AG04449 (cell line): ENCODE results near the gene HMOX2.

ENCODE experiments used
- CTCF ChIA-PET: fragments of 350-600 bp; formaldehyde crosslinking; extraction: SDS; loops from one replicate; lab custom pipeline; 2021; ENCODE audit warnings: antibody characterized with exemption; lab: Yijun Ruan, JAX
- POLR2A ChIA-PET: fragments of 400-600, 350-600 bp; formaldehyde crosslinking; extraction: SDS; loops from one replicate; lab custom pipeline; 2020; ENCODE audit warnings: antibody characterized with exemption, inconsistent platforms; lab: Yijun Ruan, JAX
- DNase-seq: peaks from one replicate; pipeline ENCODE4 v3.0.0-alpha.2; 2010; ENCODE audit warnings: low read depth, low spot score
- H3K4me3 ChIP-seq: 2 replicates; pipeline ENCODE4 v1.5.1; 2011; ENCODE audit warnings: low read depth, mild to moderate bottlenecking, control low read depth, low read length
- CTCF ChIP-seq: IDR thresholded peaks from one replicate; pipeline ENCODE4 v1.5.1; 2011; ENCODE audit warnings: mild to moderate bottlenecking, moderate library complexity, low read length, control low read depth, inconsistent platforms; ENCODE audit not compliant: insufficient read depth; ENCODE audit errors: missing control alignments

HMOX2 gene

GRCh38 chr16:4525634-4526277 is 49.6 kb downstream of the HMOX2 start:
- no peak for TF ChIP-seq CTCF
- ChIA-PET POLR2A (no interaction called here), CTCF (interaction anchor here (0.9 to 1.6 kb wide), 4 partner anchors 9 to 23 kb away, joined by 3 to 6 read pairs (median 4); no protein-coding TSS in a partner anchor)
- DNase-seq = no peak
- H3K4me3 ChIP-seq = no peak overlapping the region

DNA sequence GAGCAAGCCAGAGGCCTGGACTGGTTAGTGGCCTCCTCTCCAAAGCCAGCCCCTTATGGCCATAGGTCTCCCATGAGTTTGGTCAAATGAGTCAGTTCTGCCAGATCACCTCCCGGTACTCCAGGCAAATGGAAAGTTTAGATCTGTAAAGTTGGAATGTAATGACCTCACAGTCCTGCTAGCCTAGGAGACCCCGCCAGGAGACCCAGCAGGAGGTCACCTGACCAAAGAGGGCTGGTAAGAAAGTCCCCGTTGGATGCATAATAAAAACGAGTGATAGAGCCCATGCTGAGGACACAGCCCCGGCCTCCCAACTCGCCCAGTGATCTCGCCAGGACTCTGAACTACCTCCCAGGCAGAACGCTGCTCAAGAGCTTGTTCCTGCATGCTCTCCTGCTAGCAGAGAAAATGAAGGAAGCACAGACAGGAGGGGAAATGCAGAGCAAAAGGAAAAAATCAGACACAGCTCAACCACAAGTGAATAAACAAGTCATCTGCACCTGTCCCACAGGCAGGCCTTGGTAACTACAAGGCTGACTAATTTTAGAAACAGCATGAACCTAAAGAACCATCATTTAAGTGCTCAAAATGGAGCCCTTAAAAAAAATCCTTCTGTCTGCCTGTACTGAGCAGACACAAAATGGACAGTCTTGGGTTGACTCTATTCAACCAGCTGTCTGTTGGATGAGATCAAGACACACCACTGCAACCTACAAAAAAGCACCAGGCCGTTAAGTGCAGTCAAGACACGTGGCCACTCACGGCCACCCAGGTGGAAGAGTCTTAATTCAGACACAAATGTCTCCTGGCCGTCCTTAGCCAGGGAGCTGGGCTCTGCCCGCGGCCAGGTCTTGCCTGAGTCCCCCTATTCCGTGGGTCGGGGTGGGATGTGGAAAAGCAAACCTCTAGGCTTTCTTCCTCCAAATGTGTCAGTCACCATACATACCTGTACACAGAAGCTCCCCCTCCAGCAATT is 53.2 kb downstream of the HMOX2 start:
- no peak for DNase-seq
- ChIA-PET CTCF (interaction anchor here (0.9 to 1.5 kb wide), 7 partner anchors 11 to 22 kb away, joined by 3 to 11 read pairs (median 4); no protein-coding TSS in a partner anchor), POLR2A (no interaction called here)
- no peak overlapping the region for H3K4me3 ChIP-seq
- TF ChIP-seq CTCF = no peak

- DNase-seq = no peak
- ChIA-PET POLR2A (no interaction called here), CTCF (interaction anchor here (0.8 to 2.8 kb wide), 7 partner anchors 9 to 54 kb away, joined by 3 to 13 read pairs (median 4); no protein-coding TSS in a partner anchor)
- H3K4me3 ChIP-seq = no peak overlapping the region
- TF ChIP-seq CTCF = no peak
Observed at GRCh38 chr16:4531811-4532210, 55.6 kb downstream of the HMOX2 start.

- ChIA-PET CTCF (interaction anchor here (0.8 to 2.8 kb wide), 6 partner anchors 10 to 53 kb away, joined by 4 to 13 read pairs (median 5); no protein-coding TSS in a partner anchor), POLR2A (no interaction called here)
- H3K4me3 ChIP-seq = no peak overlapping the region
- TF ChIP-seq CTCF = no peak
- no peak for DNase-seq
Observed at GRCh38 chr16:4532238-4532637, 56.0 kb downstream of the HMOX2 start.

DNA sequence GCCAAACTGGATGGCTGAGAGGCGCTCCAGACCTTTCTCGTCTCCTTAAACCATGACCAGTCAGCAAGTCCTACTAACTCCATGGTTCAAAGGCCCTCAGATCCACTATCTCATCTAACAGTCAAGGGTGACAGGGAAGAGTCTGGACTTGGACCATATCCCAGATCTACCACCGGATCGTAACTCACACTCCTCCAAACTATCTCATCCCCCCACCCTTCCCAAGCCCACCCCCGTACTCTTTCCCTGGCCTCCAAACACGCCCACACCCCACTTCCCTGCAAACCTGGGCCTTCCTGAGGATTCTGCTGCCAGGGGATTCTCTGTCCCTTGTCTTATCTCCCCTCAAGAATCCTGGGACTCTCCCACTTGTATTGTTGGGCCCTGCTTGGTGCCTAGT is 57.3 kb downstream of the HMOX2 start:
- TF ChIP-seq CTCF = no peak
- CTCF ChIA-PET = interaction anchor here (1.2 to 1.5 kb wide), 2 partner anchors 15 to 28 kb away, joined by 4 to 6 read pairs; no protein-coding TSS in a partner anchor
- no peak for DNase-seq
- POLR2A ChIA-PET = no interaction called here
- H3K4me3 ChIP-seq = no peak overlapping the region
